IMR-90 (cell line): ENCODE measurements around the gene ULBP2. TPM values are rescaled to one million over a fixed set of nuclear protein-coding genes. Genes with fewer than 3 reads are reported as not detected.

ENCODE experiments used
- ATAC-seq: fragments of 200-7000 bp; cut with Tn5 transposase; 2 replicates; pipeline ENCODE4 v1.9.1; 2020; ENCODE audit warnings: low read depth, mild to moderate bottlenecking, moderate library complexity
- BruUV-seq: library from RNA; stranded (reverse); fragments of 400-500 nt; replicated peaks from 2 replicates; lab custom pipeline; 2021; lab: Mats Ljungman, UMichigan
- CTCF ChIA-PET: fragments of 300-600 bp; formaldehyde crosslinking; extraction: SDS; loops from one replicate; lab custom pipeline; 2021; ENCODE audit warnings: antibody characterized with exemption; lab: Yijun Ruan, JAX
- POLR2A ChIA-PET: fragments of 300-600 bp; sonication (Branson Sonifier 250); formaldehyde crosslinking; loops from one replicate; lab custom pipeline; 2022; ENCODE audit warnings: antibody characterized with exemption; ENCODE audit not compliant: unreplicated experiment; lab: Charles Lee
- DNase-seq: peaks from one replicate; pipeline ENCODE4 v3.0.0; 2013
- H2AFZ ChIP-seq: replicated peaks from 2 replicates; pipeline ENCODE3; 2013; ENCODE audit warnings: low read length, mild to moderate bottlenecking; ENCODE audit not compliant: poor library complexity
- H2AK5ac ChIP-seq: 2 replicates; pipeline ENCODE4 v1.6.1; 2013; ENCODE audit warnings: low read depth, low read length, inconsistent platforms
- H2AK9ac ChIP-seq: replicated peaks from 2 replicates; pipeline ENCODE3; 2013; ENCODE audit warnings: mild to moderate bottlenecking, low read depth, low read length, moderate library complexity; ENCODE audit not compliant: poor library complexity
- H2BK120ac ChIP-seq: 2 replicates; pipeline ENCODE4 v1.6.1; 2013; ENCODE audit warnings: low read depth, low read length, inconsistent platforms
- H2BK15ac ChIP-seq: 3 replicates; pipeline ENCODE4 v1.6.1; 2013; ENCODE audit warnings: low read depth, low read length, inconsistent platforms
- H2BK20ac ChIP-seq: 2 replicates; pipeline ENCODE4 v1.6.1; 2013; ENCODE audit warnings: low read depth, mild to moderate bottlenecking, inconsistent platforms, low read length, moderate library complexity
- H2BK5ac ChIP-seq: 2 replicates; pipeline ENCODE4 v1.6.1; 2013; ENCODE audit warnings: mild to moderate bottlenecking, low read depth, low read length, inconsistent platforms; ENCODE audit not compliant: poor library complexity, severe bottlenecking
- H3K14ac ChIP-seq: replicated peaks from 2 replicates; pipeline ENCODE4 v1.6.1; 2013; ENCODE audit warnings: low read depth, low read length, inconsistent platforms
- H3K18ac ChIP-seq: 2 replicates; pipeline ENCODE4 v1.6.1; 2013; ENCODE audit warnings: low read depth, low read length, control low read depth
- H3K23ac ChIP-seq: 2 replicates; pipeline ENCODE4 v1.6.1; 2013; ENCODE audit warnings: low read depth, low read length, inconsistent platforms
- H3K27ac ChIP-seq: 2 replicates; pipeline ENCODE4 v1.5.1; 2013; ENCODE audit warnings: mild to moderate bottlenecking, control low read depth, low read length; ENCODE audit not compliant: insufficient read depth
- H3K27me3 ChIP-seq: 2 replicates; pipeline ENCODE4 v1.6.1; 2013; ENCODE audit warnings: low read length; ENCODE audit not compliant: control insufficient read depth, insufficient read depth
- H3K36me3 ChIP-seq: 2 replicates; pipeline ENCODE4 v1.6.1; 2013; ENCODE audit warnings: low read length, mixed read lengths; ENCODE audit not compliant: control insufficient read depth, insufficient read depth
- H3K4ac ChIP-seq: 2 replicates; pipeline ENCODE4 v1.6.1; 2013; ENCODE audit warnings: low read depth, low read length, inconsistent platforms
- H3K4me1 ChIP-seq: 2 replicates; pipeline ENCODE4 v1.6.1; 2013; ENCODE audit warnings: low read length, mixed read lengths; ENCODE audit not compliant: control insufficient read depth, insufficient read depth
- H3K4me2 ChIP-seq: 2 replicates; pipeline ENCODE4 v1.6.1; 2013; ENCODE audit warnings: low read depth, mild to moderate bottlenecking, control low read depth, low read length, moderate library complexity
- H3K4me3 ChIP-seq: 2 replicates; pipeline ENCODE4 v1.5.1; 2013; ENCODE audit warnings: low read depth, mild to moderate bottlenecking, control low read depth, low read length, moderate library complexity; ENCODE audit not compliant: insufficient read depth
- H3K56ac ChIP-seq: 2 replicates; pipeline ENCODE4 v1.6.1; 2013; ENCODE audit warnings: low read length, inconsistent platforms; ENCODE audit not compliant: insufficient read depth; ENCODE audit errors: extremely low read depth
- H3K79me1 ChIP-seq, 2 experiments: 2 replicates each; pipeline ENCODE4 v1.6.1; 2013; ENCODE audit warnings: low read length in 2 of 2, inconsistent platforms in 1 of 2, low read depth in 1 of 2
- H3K9ac ChIP-seq: 2 replicates; pipeline ENCODE4 v1.6.1; 2013; ENCODE audit warnings: low read depth, low read length, control low read depth
- H3K9me1 ChIP-seq: 2 replicates; pipeline ENCODE4 v1.6.1; 2013; ENCODE audit warnings: low read length, inconsistent platforms; ENCODE audit not compliant: insufficient read depth
- H3K9me3 ChIP-seq: 2 replicates; pipeline ENCODE4 v1.6.1; 2013; ENCODE audit warnings: low read length; ENCODE audit not compliant: control insufficient read depth, insufficient read depth
- H4K20me1 ChIP-seq: 2 replicates; pipeline ENCODE4 v1.6.1; 2013; ENCODE audit warnings: low read length, inconsistent platforms; ENCODE audit not compliant: insufficient read depth
- H4K5ac ChIP-seq: 2 replicates; pipeline ENCODE4 v1.6.1; 2013; ENCODE audit warnings: mild to moderate bottlenecking, low read depth, low read length, control low read depth
- H4K8ac ChIP-seq, 2 experiments: 2 replicates each; pipeline ENCODE4 v1.6.1; 2013; ENCODE audit warnings: low read depth in 2 of 2, low read length in 2 of 2, control low read depth in 1 of 2, inconsistent platforms in 1 of 2
- H4K91ac ChIP-seq: 2 replicates; pipeline ENCODE4 v1.6.1; 2013; ENCODE audit warnings: low read depth, low read length, inconsistent platforms; ENCODE audit not compliant: insufficient read depth
- BHLHE40 ChIP-seq: fragments of 150-350 bp; IDR thresholded peaks from 2 replicates; pipeline ENCODE4 v1.6.1; 2016; ENCODE audit warnings: mild to moderate bottlenecking, low read depth, low read length
- CEBPB ChIP-seq: IDR thresholded peaks from 2 replicates; pipeline ENCODE4 v1.6.1; 2012; ENCODE audit warnings: low read depth, low read length, improper control_type of control experiment
- CHD1 ChIP-seq: IDR thresholded peaks from 2 replicates; pipeline ENCODE4 v1.6.1; 2012; ENCODE audit warnings: low read depth, low read length, improper control_type of control experiment
- FOS ChIP-seq: fragments of 150-350 bp; IDR thresholded peaks from 2 replicates; pipeline ENCODE4 v1.6.1; 2016; ENCODE audit warnings: low read depth, low read length
- MAFK ChIP-seq: IDR thresholded peaks from 2 replicates; pipeline ENCODE4 v1.6.1; 2012; ENCODE audit warnings: low read depth, low read length, improper control_type of control experiment
- MXI1 ChIP-seq: IDR thresholded peaks from 2 replicates; pipeline ENCODE4 v1.6.1; 2012; ENCODE audit warnings: low read depth, mild to moderate bottlenecking, low read length, moderate library complexity, borderline replicate concordance
- NFE2L2 ChIP-seq: fragments of 150-350 bp; IDR thresholded peaks from 2 replicates; pipeline ENCODE4 v1.6.1; 2016; ENCODE audit warnings: low read depth, mild to moderate bottlenecking, low read length
- RAD21 ChIP-seq: IDR thresholded peaks from 2 replicates; pipeline ENCODE4 v1.6.1; 2012; ENCODE audit warnings: low read length, improper control_type of control experiment
- RCOR1 ChIP-seq: IDR thresholded peaks from 2 replicates; pipeline ENCODE4 v1.6.1; 2012; ENCODE audit warnings: mild to moderate bottlenecking, low read length, improper control_type of control experiment; ENCODE audit not compliant: insufficient replicate concordance
- RFX5 ChIP-seq: IDR thresholded peaks from 2 replicates; pipeline ENCODE4 v1.8.0; 2012; ENCODE audit warnings: low read depth, mild to moderate bottlenecking, low read length, moderate library complexity
- SMC3 ChIP-seq: fragments of 150-350 bp; IDR thresholded peaks from 2 replicates; pipeline ENCODE4 v1.6.1; 2016; ENCODE audit warnings: low read depth, mild to moderate bottlenecking, antibody characterized with exemption, low read length, moderate library complexity
- WGBS, 2 experiments: methylation state at CpG; one replicate each; pipeline versions ENCODE4 v1.1.5 to v1.1.7; 2013; ENCODE audit warnings: missing lambda C conversion rate in 2 of 2; ENCODE audit not compliant: insufficient read length in 1 of 2; ENCODE audit errors: extremely low coverage in 2 of 2; 5-methylcytosine and 5-hydroxymethylcytosine counted together
- dilution Hi-C: fragments of 300-500 bp; cut with HindIII; formaldehyde crosslinking; loops from one replicate; pipeline ENCODE4 v1.14.3; 2018; ENCODE audit warnings: low sequenced_read_pairs; ENCODE audit not compliant: unreplicated experiment
- in situ Hi-C: fragments of 300-500 bp; cut with MboI; formaldehyde crosslinking; loops from 3 replicates; pipeline ENCODE4 v1.14.3; 2019; ENCODE audit warnings: low sequenced_read_pairs, inconsistent platforms, mixed read lengths
- intact Hi-C: fragments of 100-400 bp; cut with micrococcal nuclease; formaldehyde crosslinking; loops from 2 replicates; pipeline ENCODE4 v1.10.0; 2022
- polyA plus RNA-seq, 3 experiments: library from polyadenylated mRNA; depleted of rRNA; stranded (reverse); fragments of >200 nt; gene quantifications; 2 replicates each; pipeline ENCODE4 v1.2.3, GENCODE V29; 2012; ENCODE audit warnings: low replicate concordance in 1 of 3
- total RNA-seq: library from RNA; depleted of rRNA; stranded (reverse); fragments of >200 nt; gene quantifications from 2 replicates; pipeline ENCODE4 v1.2.3, GENCODE V29; 2012
- TF ChIP-seq, protein P1 (sequence below): conservative IDR thresholded peaks from 2 replicates; pipeline ENCODE4 v1.5.1; 2012; ENCODE audit warnings: mild to moderate bottlenecking, low read depth, low read length, improper control_type of control experiment
- TF ChIP-seq, protein P2 (sequence below): fragments of 150-350 bp; IDR thresholded peaks from 2 replicates; pipeline ENCODE4 v1.6.1; 2016; ENCODE audit warnings: low read depth, mild to moderate bottlenecking, low read length, moderate library complexity, borderline replicate concordance

Gene ULBP2
- total and polyA plus RNA-seq, 2 of the 4 experiments (the other 2 are of a cell fraction), result 7.9 to 16.2 TPM

DNA sequence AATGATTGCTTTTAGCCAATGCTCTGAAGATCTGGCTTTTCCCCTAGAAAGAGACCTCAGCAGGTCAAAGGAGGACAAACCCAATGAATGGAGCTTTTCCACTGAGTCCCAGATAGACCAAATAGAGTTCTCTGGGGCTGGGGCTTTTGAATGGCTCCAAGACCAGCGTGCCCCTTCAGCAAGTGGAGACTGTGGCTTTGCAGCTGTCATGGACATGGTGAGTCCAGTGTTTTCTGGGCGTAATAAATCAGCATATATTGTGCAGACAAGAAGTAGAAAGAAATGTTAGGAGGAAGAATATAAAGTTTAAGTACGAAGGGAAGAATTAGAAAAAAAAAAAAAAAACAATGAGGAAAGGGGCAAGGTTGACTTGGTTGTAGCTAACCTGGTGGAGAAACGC lies 50.0 kb downstream of the ULBP2 start:
- H3K4me2 ChIP-seq, result no peak overlapping the region
- peaks cover 75% of the 10 kb centered on the region for H3K27me3 ChIP-seq
- H3K23ac ChIP-seq, result no peak overlapping the region
- ChIA-PET POLR2A (no interaction called here), CTCF (interaction anchor here (0.6 kb wide), 1 partner anchor 492 kb away, joined by 3 read pairs; no protein-coding TSS in a partner anchor)
- H3K79me1 ChIP-seq, result no peaks in the 10 kb centered on the region
- H3K4me1 ChIP-seq, result no peaks in the 10 kb centered on the region
- H3K18ac ChIP-seq, result no peak overlapping the region
- H3K9me3 ChIP-seq, result peaks cover 19% of the 10 kb centered on the region
- H3K14ac ChIP-seq, result no peak overlapping the region
- H2AK5ac ChIP-seq, result no peak overlapping the region
- H2BK20ac ChIP-seq, result no peak overlapping the region
- dilution Hi-C loops, result no loop called here
- in situ Hi-C loops, result no loop called here
- no peaks in the 10 kb centered on the region; the same call in 1 of the 2 replicates for H4K20me1 ChIP-seq
- no peak overlapping the region for H2BK5ac ChIP-seq
- no peak overlapping the region for H2BK15ac ChIP-seq
- WGBS, 2 experiments, result 17 to 100% methylated on average over 1 of the region's 4 CpGs
- no peak overlapping the region for H3K56ac ChIP-seq
- H3K4ac ChIP-seq, result no peak overlapping the region
- no peak overlapping the region for H4K5ac ChIP-seq
- intact Hi-C loops, result no loop called here
- no peaks in the 10 kb centered on the region for H3K36me3 ChIP-seq
- no peak overlapping the region for H4K91ac ChIP-seq
- H3K9ac ChIP-seq, result no peak overlapping the region
- no TSS peak for BruUV-seq
- TF ChIP-seq BHLHE40 (no peak), CEBPB (no peak), RCOR1 (no peak), RAD21 (no peak), CHD1 (no peak), SMC3 (no peak), MAFK (no peak), RFX5 (no peak), NFE2L2 (no peak), FOS (no peak), MXI1 (no peak)
- TF ChIP-seq, protein P1, sequence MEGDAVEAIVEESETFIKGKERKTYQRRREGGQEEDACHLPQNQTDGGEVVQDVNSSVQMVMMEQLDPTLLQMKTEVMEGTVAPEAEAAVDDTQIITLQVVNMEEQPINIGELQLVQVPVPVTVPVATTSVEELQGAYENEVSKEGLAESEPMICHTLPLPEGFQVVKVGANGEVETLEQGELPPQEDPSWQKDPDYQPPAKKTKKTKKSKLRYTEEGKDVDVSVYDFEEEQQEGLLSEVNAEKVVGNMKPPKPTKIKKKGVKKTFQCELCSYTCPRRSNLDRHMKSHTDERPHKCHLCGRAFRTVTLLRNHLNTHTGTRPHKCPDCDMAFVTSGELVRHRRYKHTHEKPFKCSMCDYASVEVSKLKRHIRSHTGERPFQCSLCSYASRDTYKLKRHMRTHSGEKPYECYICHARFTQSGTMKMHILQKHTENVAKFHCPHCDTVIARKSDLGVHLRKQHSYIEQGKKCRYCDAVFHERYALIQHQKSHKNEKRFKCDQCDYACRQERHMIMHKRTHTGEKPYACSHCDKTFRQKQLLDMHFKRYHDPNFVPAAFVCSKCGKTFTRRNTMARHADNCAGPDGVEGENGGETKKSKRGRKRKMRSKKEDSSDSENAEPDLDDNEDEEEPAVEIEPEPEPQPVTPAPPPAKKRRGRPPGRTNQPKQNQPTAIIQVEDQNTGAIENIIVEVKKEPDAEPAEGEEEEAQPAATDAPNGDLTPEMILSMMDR, result no peak
- TF ChIP-seq, protein P2, sequence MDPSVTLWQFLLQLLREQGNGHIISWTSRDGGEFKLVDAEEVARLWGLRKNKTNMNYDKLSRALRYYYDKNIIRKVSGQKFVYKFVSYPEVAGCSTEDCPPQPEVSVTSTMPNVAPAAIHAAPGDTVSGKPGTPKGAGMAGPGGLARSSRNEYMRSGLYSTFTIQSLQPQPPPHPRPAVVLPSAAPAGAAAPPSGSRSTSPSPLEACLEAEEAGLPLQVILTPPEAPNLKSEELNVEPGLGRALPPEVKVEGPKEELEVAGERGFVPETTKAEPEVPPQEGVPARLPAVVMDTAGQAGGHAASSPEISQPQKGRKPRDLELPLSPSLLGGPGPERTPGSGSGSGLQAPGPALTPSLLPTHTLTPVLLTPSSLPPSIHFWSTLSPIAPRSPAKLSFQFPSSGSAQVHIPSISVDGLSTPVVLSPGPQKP, result no peak
- no peak overlapping the region for H3K27ac ChIP-seq
- no peak for ATAC-seq
- H3K4me3 ChIP-seq, result no peak overlapping the region
- DNase-seq, result no peak
- H2AFZ ChIP-seq, result no peak overlapping the region
- H2AK9ac ChIP-seq, result no peak overlapping the region
- no peaks in the 10 kb centered on the region for H3K9me1 ChIP-seq
- no peak overlapping the region for H4K8ac ChIP-seq
- H2BK120ac ChIP-seq, result no peak overlapping the region
